ENCODE data around the gene FYTTD1. TPM values are rescaled to one million over a fixed set of nuclear protein-coding genes. Genes with fewer than 3 reads are reported as not detected.

The FYTTD1 gene, protein sequence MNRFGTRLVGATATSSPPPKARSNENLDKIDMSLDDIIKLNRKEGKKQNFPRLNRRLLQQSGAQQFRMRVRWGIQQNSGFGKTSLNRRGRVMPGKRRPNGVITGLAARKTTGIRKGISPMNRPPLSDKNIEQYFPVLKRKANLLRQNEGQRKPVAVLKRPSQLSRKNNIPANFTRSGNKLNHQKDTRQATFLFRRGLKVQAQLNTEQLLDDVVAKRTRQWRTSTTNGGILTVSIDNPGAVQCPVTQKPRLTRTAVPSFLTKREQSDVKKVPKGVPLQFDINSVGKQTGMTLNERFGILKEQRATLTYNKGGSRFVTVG
- total RNA-seq, result 32.0 and 35.9 TPM in 2 replicates

DNA sequence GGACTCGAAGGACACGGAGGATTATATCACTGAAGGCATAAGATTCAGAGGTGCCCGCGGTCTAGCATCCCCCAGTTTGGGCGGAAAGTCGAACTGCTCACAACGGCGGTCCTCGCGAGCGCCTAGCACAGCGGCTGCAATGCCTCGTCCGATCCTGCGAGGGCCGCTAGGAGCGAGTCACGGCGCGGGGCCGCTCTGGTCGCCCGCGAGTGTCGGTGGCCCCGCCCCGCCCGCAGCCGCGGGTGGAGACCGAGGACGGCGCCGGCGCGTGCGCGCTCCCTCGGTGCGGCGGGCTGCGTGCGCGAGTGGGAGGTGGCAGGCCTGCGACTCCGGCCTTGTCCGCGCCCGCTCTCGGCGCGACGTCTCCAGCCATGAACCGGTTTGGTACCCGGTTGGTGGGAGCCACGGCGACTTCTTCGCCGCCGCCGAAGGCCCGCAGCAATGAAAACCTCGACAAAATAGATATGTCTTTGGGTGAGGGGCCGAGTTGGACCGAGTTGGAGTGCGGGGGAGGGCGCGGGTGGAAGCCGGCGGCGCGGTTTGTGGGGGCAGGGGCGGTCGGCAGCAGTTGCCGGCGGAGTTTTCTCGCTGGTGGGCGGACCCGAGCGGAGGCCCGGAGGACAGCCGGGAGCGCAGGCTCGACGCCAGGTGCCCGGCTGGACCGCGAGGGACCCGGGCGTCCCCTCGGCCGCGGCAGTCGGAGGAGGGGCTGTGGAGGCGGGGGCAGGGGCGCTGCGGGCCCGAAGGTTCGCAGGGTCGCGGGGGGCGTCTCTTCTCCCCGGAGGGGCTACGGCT is at the start of gene FYTTD1:
Gene FYTTD1, plus strand, starts transcription at position 283 of the 795 bp plus-strand sequence. Its CDS starts 89 bp downstream, at position 372.

DNA sequence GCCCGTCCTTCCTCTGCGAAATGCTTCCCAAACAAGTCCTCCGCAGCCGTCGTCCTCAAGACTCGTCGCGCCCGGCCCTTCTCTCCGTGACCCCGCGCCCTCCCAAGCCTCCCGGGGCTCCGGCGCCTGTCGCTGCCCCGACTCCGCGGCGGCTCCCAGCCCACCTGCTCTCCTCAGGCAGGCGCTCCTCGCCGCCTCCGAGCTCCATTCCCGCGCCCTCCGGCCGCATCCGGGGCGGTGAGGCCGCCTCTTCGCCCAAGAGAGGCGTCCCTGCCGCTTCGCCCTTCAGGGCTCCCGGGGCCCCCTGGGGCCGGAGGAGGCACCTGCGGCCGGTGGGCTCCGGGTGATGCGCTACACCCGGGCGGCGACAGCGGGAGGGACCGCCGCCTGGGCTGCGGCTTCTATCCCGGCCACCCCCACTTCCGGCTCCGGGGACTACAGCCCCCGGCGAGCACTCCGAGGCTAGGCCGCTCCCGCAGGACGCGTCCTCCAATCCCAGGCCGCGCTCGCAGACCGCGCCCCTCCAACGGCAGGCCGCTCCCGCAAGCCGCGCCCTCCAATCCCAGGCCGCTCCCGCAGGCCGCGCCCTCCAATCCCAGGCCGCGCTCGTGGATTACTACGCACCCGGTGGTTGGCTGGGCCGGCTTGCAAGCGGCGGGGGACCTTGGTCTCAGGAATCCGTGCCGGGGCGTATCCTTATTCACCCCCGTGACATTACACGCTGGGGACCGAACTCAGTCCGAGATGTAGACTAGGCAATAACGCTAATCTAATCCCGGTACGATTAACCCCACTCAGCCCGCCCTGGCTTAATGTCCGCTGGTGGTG is 13.0 kb upstream of the FYTTD1 start, which contains the start of gene RUBCN:
Gene RUBCN, minus strand, starts transcription at position 414 of the 828 bp plus-strand sequence. Its CDS starts 185 bp downstream, at position 229.

DNA sequence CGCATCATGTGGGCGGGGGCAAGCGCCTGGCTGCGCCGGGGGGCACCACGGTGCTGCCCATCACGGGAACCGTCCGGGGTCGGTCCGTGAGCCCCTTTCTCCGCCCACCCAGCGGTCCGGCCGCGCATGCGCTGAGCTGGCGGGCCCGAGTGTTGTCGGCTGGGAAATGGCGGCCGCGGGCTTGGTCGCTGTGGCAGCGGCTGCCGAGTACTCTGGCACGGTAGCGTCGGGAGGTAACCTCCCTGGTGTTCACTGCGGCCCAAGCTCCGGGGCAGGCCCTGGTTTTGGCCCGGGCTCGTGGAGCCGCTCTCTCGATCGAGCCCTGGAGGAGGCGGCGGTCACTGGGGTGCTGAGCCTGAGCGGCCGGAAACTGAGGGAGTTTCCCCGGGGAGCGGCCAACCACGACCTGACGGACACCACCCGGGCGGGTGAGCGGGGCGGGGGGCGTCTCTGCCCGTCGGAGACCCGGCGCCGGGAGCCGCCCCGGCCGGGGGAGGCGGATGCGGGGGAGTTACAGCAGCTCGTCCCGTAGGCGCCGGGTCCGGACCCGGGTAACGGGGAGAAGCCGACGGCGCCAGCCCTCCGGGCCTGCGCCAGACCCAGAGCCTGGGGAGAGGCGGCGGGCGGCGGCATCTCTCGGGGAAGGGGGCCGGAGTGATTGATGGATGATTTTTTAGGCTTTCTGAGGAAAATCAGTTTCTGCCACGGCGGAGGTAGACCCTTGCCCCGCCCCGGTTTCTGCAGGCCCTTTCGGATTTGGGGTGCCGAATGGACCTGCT is 41.6 kb downstream of the FYTTD1 start, which contains the start of gene LRCH3:
Gene LRCH3, plus strand, starts transcription at position 142 of the 779 bp plus-strand sequence. Its CDS starts 25 bp downstream, at position 167.

Other genes with a start within 250 kb of the FYTTD1 start
- 3.8 and 5.5 TPM in 2 replicates for gene BDH1, start 193.9 kb upstream of the FYTTD1 start, total RNA-seq
- gene RUBCN, start 13.0 kb upstream of the FYTTD1 start, total RNA-seq, result 4.3 and 5.6 TPM in 2 replicates
- gene LRCH3, start 41.4 kb downstream of the FYTTD1 start, total RNA-seq, result 54.2 and 64.0 TPM in 2 replicates
- gene RPL35A, start 200.3 kb downstream of the FYTTD1 start, total RNA-seq, result 785 and 835 TPM in 2 replicates
- 6.5 and 7.3 TPM in 2 replicates for gene LMLN, start 210.3 kb downstream of the FYTTD1 start, total RNA-seq

Measured in smooth muscle cell of bladder (primary cell).